Stimulated activated CD4-positive, alpha-beta T cell treated with anti-CD3 and anti-CD28 coated beads, Interleukin-4, amount 100 ng/mL, for 48 hours (primary cell): ENCODE data around the gene NQO2.
"Not testable (repeated sequence)": the region's sequence is repeated elsewhere in the genome, so short reads cannot be mapped to it uniquely, and the experiment has no call there.

Source experiments
- DNase-seq, 2 donors: peaks; one replicate each; pipeline ENCODE4 v3.0.0-alpha.2; 2020; ENCODE audit warnings: low read depth in 2 of 2

The NQO2 gene

DNA sequence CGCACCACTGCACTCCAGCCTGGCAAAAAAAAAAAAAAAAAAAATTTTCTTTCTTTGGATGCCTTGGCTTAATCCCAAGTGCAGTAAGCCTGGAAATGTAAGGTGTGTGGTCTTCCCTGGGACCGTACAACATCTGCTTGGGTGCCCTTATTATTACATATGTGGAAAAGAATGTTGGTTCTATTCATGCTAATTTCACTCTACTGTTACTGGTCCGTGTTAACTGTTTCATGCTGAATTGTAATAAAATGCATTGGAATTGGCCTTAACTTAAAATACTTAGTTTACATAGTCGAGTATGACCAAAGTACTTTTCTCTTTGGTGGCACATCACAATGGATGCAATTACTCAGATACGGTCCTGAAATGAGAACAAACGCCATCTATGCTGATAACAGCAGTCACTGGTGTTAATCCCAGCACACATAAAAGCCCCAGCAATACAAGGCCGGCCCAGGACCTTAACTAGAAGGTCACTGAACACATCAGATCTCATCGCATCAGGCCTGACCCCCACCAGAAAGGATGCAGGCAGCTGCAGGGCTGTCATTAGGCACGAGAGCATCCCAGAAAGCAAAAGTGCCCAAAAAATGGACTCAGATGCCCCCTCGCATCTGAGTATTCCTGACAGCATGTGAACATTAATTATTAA lies 29.5 kb upstream of the NQO2 start:
- no peak for DNase-seq

DNA sequence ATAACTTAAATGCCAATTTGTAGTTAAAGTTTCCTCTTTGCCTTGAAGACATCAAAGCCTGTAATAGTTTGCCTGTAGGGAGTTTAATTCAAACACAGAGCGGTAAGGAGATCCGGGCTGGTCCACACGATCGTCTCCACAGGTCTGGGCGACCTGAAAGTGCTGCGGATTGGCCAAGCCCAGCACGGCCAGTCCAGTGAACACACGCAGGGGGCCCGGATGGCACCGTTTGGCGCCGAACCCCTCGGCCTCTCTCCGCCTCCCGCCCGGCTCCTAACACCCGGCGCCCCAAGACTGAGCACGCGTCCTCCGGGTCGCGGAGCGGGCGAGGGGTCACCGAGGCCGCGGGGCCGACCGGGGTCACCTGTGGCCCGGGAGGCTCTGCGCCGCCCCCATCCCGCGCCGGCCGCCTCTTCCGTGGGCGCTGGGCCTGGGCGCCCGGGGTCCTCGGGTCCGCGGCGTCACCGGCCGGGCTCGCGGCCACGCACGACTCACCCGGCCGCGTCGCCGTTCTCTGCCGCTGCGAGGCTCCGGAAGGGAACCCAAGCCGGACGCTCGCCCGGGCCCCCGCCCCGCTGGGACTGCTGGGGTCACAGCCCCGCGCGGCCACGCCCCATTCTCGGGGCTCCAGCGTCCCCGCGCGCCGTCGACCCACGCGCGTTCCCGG lies 28.8 kb upstream of the NQO2 start:
- peak; percentile 29 to 55 for DNase-seq

DNA sequence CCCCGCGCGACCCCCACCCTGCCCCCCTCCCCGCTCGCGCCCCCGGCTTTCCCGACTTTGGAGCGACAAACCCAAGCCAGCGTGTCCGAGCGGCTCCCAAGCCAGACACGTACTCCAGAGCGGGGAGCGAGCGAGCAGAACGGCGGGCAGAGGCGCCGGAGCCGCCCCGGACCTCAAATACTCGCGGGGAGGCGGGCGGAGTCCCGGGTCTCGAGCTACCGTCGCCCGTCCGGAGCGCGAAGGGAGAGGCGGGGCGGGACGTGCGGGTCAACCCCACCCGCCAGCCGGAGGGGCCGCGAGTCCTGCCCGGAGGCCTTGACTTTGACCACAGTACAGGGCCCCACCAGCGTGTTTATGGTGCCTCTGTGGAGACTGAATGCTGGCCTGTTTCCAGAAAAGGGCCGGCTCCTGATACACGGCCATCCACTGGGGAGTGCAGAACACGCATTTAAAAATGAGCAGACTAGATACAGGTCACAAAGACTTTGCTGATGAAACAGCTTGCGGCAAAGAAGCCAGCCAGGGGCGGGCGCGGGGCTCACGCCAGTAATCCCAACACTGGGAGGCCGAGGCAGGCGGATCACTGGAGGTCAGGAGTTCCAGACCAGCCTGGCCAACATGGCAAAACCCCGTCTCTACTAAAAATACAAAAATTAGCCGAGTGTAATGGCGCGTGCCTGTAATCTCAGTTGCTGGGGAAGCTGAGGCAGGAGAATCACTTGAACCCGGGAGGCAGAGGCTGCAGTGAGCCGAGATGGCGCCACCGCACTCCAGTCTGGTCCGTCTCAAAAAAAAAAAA lies 28.1 kb upstream of the NQO2 start, which contains the start of gene SERPINB6:
SERPINB6 (minus strand) TSS at position 148 of the 799 bp plus-strand sequence. CDS start 12,235 bp downstream, outside the sequence.
- no peak for DNase-seq

DNA sequence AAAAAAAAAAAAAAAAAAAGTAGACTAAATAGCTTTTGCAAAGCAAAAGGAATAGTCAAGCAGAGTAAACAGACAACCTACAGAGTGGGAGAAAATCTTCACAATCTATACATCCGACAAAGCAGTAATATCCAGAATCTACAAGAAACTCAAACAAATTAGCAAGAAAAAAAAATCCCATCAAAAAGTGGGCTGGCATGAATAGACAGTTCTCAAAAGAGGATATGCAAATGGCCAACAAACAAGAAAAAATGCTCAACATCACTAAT lies 27.5 kb upstream of the NQO2 start:
- not testable (repeated sequence) for DNase-seq

DNA sequence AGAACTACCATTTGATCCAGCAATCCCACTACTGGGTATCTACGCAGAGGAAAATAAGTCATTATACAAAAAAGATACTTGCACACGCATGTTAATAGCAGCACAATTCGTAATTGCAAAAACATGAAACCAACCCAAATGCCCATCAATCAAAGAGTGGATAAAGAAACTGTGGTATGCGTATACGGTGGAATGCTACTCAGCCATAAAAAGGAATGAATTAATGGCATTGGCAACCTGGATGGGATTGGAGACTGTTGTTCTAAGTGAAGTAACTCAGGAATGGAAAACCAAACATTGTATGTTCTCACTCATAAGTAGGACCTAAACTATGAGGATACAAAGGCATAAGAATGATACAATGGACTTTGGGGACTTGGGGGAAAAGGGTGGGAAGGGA lies 27.0 kb upstream of the NQO2 start:
- not testable (repeated sequence) for DNase-seq

DNA sequence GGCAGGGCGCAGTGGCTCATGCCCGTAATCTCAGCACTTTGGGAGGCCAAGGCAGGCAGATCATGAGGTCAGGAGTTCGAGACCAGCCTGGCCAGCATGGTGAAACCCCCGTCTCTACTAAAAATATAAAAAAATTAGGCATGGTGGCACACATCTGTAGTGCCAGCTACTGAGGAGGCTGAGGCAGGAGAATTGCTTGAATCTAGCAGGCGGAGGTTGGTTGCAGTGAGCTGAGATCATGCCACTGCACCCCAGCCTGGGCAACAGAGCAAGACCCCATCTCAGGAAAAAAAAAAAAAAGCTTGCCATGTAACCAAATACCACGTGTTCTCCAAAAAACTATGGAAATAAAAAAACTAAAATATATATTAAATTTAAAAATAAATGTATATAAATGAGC lies 26.5 kb upstream of the NQO2 start:
- not testable (repeated sequence) for DNase-seq

DNA sequence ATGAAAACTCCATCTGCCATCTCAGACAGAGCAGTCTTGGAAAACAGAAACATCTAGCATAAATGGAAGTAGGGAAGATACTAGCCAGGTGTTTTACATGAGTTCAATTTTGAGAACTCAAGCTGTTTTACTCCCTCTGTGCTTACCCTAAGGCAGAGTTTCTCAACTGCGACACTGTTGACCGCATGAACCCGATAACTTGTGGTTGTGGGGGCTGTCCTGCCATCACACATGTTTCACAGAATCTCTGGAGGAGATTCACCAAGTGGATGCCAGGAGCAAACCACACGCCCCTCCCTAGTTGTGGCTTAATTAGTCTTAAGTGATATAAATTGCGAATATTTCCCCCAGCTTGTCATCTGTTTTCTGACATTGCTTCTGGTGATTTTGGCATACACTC lies 26.0 kb upstream of the NQO2 start:
- DNase-seq, result no peak

DNA sequence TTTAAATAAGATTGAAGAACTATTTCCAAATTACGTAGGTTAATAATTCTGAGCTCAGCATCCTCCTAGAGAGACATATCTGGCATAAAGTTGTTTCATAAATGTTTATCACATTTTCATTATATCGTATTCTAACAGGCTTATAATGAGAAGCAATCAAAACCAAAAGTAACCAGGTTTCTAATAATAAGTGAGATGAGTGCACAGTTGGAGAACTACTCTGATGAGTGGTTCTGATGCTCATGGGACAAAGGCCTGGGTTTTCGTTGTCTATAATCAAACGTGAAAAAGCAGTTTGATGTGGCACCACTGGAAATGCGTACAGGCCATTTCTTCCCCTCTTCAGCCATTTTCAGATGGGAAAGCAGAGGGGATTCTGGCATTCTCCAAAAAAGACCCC lies 23.6 kb upstream of the NQO2 start:
- DNase-seq, result no peak

DNA sequence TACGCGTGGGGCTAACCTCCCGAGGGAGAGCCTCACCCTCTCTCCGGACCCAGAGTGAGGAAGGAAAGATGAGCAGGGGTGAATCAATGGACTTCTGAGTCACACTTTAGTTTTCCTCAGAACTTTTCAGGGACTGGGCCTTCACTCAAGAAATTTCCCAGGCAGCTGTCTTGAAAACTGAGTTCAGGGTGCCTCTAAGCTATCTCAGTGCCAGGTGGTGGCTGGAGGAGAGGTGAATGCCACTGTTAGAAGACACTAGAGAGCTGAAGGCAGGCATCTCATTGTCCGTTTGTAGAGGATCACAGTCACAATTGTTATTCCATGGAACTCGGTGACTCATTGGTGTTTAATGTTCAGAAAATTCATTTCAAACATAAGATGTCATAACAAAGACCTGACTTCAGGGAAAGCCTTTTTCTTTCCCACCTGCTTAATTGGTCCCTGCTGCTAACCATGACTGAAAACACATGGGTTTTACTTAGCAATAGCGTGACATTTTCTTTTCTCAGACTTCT lies 23.1 kb upstream of the NQO2 start:
- DNase-seq, result no peak

DNA sequence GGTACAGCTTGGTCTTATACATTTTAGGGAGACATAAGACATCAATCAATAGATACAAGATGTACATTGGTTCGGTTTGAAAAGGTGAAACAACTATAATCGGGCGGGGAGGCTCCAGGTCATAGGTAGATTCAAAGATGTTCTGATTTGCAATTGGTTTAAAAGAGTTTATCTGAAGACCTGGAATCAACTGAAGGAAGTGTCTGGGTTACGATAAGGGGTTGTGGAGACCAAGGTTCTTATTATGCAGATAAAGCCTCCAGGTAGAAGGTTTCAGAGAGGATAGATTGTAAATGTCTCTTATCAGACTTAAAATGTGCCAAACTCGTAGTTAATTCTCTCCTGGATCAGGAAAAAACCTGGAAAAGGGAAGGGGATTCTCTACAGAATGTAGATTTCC lies 22.4 kb upstream of the NQO2 start:
- DNase-seq, result no peak

DNA sequence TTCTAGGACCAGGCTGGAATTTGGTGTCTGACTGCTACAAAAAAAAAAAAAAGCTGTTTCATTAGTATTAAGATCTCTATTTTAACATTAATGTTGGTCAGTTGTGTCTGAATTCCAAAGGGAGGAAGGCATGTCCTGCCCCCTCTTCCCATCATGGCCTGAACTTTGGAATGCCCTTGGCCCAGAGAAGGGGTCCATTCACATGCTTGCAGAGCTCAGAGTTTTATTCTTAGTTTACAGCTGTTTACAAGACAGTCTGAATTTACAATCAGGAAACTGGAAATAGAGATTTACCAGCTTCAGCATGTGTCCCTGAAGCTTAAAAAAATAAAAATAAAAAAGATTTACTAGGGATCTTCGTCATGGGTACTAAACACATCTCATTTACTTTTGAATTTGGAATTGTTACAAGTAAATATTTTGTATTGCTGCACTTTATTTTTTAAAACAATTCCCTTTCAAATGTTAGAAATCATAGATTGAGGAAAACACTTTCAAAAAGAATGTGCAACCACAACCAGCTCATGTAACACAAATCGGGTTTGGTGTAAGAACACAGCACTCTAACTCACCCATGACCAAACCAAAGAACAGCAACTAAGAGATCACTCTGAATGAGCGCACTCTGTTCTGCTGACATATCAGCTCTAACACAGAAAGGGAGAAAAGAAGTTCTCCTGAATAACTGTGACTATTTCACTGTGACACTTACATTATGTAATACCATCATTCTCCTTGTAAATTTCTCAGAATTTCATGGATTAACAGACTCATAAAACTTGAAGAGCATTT lies 21.7 kb upstream of the NQO2 start:
- no peak for DNase-seq

DNA sequence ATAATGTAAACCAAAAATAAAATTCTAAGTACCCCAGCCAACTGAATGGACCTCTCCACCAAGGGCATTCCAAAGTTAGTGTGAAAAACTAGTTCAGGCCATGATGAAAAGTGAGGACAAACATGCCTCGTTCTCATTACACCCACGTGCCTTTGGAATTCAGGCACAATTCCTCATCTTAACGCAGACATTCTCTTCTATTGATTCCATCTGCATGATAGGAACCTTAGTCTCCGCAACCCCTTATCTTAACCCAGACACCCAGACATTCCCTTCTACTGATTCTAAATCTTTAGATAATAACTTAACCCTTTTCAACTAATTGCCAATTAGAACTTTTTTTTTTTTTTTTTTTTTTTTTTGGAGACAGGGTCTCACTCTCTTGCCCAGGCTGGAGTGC lies 20.8 kb upstream of the NQO2 start:
- DNase-seq, result no peak

DNA sequence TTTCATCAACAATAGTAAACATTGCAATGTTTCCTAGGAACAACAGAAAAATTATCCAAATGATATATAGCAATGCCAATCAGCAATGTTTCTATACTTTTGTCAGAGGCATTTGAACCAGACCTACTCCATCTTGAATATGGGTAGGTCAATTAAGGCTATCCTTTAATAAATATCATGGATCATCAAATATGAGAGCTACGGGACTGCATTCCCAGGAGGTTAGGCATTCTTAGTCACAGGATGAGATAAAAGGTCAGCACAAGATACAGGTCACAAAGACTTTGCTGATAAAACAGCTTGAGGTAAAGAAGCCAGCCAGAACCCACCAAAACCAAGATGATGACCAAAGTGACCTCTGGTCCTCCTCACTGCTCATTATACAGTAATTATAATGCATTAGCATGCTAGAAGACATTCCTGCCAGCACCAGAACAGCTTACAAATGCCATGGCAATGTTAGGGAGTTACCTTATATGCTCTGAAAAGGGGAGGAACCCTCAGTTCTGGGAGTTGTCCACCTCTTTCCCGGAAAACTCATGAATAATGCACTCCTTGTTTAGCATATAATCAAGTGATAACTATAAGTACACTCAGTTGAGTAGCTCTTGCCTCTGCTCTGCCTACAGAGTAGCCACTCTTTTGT lies 19.8 kb upstream of the NQO2 start:
- DNase-seq, result no peak

DNA sequence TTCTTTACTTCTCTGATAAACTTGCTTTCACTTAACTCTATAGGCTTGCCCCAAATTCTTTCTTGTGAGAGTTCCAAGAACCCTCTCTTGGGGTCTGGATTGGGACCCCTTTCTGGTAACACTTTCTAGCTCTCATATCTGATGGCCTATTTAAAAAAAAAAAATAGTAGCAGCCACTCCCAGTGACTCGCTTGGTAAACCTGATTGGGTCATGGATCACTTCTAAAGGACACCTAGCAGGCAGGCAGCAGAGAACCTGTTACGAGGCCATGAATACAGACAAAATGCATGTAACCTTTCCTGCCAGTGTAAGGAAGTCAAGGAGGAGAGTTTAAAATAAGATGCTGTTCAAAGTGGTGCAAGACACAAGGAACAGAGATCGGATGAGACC lies 19.2 kb upstream of the NQO2 start:
- no peak for DNase-seq

DNA sequence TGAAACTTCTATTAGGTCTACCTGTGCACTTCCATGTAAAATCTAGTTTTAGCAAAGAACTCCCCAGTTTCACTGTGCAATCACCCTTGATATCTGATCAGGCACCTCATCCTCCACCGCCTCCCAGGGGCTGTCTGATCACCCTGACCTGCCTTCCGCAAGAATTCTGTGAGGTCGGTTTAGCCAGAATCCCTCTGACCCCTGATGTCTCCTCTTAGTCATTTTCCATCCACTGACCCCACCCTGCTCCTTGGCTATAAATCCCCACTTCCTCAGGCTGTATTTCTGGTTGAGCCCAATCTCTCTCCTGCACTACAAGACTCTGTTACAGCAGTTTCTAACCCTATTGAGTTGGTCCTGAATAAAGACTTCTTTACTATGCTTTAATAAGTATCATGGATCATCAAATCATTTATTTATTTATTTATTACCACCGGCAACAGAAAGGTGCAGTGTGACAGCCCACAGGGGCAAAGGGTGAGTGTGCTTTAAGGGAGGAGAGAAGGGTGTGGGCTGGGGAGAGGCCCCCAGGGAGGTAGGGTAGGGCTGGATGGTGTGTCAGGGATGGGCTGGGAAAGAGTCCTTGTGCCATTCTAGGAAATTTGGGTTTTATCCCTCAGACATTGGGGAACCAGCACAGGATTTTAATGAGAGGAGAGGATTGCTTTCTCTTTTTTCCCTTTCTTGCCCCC lies 17.1 kb upstream of the NQO2 start:
- DNase-seq, result no peak

DNA sequence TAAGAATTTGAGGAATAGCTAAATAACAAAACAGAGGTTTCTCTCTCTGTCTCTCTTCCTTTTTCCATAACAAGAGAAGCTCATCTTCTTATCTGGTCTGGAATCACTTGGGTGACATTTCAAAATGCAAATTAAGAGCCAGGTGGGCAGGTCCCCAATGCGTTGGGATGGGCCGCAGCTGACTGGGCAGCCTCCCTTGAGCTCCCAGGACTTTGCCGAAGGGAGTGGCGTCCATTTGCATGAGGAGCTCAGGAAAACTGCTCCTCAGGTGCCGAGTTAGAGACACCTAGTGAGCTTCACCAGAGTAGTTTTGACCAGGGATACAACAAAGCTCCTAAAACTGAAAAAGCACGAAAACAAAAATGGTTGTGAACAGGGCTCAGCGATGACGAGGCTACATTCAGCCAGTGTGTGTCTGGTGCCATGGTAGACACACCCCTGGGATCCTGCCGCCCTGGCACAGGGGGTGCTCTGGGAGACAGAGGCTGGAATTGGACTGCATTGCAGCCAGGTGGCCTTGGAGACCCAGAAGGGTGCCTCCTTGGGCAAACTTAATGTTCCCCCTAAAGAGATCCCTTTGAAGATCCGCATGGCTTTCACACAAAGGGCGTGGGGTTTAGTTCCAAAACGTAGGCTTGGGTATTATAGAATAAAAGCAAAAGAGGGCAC lies 14.8 kb upstream of the NQO2 start:
- no peak for DNase-seq

DNA sequence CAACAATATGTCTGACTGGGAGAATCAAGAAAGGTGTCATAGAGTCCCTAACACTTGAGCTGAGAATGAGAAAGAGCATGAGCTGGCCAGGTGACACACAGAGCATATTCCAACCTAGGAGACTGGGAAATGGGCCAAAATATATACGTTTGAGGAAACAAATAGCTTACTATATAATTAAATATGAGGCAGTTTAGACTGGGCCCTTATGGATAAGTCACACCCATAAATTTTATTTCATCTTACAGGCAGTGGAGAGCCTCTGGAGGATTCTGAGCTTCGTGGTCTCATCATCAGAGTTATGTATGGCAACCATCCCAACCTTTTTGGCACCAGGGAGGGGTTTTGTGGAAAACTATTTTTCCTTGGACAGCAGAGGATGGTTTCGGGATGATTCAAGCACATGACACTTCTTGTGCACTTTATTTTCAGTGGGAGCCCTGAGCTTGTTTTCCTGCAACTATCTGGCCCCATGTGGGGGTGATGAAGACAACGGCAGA lies 12.9 kb upstream of the NQO2 start:
- no peak for DNase-seq

DNA sequence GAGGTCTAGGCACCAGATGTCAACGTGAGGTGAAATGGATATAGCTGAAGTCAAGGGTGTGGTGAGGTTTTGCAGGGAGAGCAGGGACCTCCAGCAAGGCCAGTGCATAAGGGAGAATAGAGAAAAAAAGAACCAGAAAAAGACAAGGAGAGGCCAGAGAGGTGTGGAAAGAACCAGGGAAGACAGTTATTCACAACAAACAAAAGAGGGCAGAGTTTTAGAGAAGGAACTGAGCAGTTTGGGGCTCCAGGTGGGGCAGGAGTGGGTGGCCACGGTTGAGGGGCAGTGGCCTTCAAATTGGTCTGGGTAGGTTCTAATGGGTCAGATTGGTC lies 11.6 kb upstream of the NQO2 start:
- DNase-seq, result no peak

DNA sequence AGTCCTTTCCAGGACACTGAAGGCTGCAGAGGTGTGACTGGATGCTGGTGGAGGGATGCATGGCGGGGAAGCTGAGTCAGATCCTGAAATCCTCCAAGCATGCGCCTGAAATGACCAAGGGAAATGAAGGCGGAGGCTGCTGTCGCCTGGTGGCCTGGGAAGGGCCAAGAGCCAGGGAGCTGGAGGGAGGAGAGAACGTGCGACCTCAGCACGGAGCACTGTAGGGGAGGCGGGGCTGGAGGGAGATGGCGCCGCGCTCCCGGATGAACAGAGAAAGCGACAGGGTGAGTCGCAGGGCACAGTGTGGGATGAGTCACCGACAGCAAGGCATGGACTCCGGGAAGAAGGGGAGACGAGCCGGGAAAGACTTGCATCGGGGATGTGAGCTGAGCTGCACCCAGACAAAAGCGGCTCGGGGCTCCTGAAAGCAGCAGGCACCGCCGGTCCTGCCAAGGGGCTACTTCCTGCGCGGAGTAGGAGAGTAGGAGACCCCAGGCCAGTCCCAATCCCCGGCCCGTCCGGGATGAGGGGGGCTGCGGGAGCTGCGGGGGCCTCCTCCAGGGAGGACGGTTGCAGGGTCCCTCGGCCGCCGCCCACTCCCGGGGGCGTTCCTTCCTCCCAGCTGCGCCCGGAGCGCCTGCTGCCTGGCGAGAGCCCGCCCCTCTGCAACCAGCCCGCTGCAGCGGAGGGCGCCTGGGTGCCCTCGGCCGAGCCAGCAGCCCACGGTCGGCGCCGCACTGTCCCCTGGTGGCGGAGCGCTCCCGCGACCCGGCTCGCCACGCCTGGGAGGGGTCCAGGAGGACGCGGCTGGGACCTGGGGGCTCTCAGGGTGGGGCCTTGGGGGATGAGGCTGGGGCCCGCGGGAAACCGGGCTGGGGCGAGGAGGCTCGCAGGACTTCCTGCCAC lies 11.0 kb upstream of the NQO2 start:
- DNase-seq, result peak; percentile 69 to 77
